ENCODE data around the gene SIMC1. TPM values are rescaled to one million over a fixed set of nuclear protein-coding genes. Genes with fewer than 3 reads are reported as not detected.

SIMC1 gene
- total and polyA plus RNA-seq, 2 donors (not counting 1 experiment from before 2014, with no cell fraction given), result 20.6 to 63.8 TPM

DNA sequence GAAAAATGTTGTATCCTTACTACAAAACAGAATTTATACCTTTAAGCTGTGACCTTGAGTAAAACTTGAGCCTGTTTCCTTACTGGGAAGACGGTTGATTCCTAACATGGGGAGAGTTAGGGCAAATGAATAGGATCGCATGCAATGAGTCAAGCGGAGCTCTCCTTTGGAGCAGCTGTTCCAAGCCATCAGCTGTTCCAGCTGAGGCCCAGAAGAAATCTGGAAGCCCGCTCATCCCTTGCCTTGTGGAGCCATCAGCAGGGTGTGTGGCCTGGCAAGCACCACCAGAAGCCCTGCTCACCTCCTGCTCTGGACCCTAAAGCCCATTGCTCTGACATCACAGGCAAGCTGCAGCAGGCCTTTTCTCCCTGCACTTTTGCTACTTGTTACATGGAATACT lies 115.3 kb downstream of the SIMC1 start:
- Histone ChIP-seq H3K4me2 (replicated peaks; ENCODE audit: low read depth, low read length, poor library complexity, severe bottlenecking) (no peak overlapping the region), H3K36me3 (replicated peaks in 1 of 2; ENCODE audit: control extremely low read depth in 1 of 2, control insufficient read depth in 1 of 2, extremely low read depth in 1 of 2, insufficient read depth in 2 of 2, low read length in 1 of 2) (peaks cover 0 to 76% of the 10 kb centered on the region in 2 experiments), H3K27ac (ENCODE audit: low read length in 2 of 2) (no peak overlapping the region), H3K27me3 (replicated peaks in 1 of 4; ENCODE audit: control extremely low read depth in 1 of 4, control insufficient read depth in 3 of 4, insufficient read depth in 4 of 4, low read length in 3 of 4) (no peaks in the 10 kb centered on the region), H3K79me2 (ENCODE audit: control insufficient read depth, insufficient read depth, low read length) (peaks cover 65% of the 10 kb centered on the region), H4K20me1 (ENCODE audit: control insufficient read depth, insufficient read depth, low read length, poor library complexity, severe bottlenecking) (peaks cover 72% of the 10 kb centered on the region), H3K4me1 (ENCODE audit: control insufficient read depth in 2 of 2, insufficient read depth in 2 of 2, low read length in 2 of 2) (no peaks in the 10 kb centered on the region), H3K4me3 (ENCODE audit: control extremely low read depth in 1 of 5, extremely low read depth in 1 of 5, insufficient read depth in 1 of 5, low read depth in 2 of 5, low read length in 4 of 5) (no peak overlapping the region), H3K9ac (ENCODE audit: low read length) (no peak overlapping the region), H3K9me3 (ENCODE audit: control extremely low read depth in 1 of 3, control insufficient read depth in 2 of 3, insufficient read depth in 1 of 3, low read length in 2 of 3) (no peaks in the 10 kb centered on the region), H2AFZ (ENCODE audit: insufficient read depth, low read depth, low read length, poor library complexity, severe bottlenecking) (no peak overlapping the region)
- Mint-ChIP-seq H3K4me1 (peaks cover 10% of the 10 kb centered on the region), H3K27me3 (no peaks in the 10 kb centered on the region), H3K9me3 (ENCODE audit: insufficient read depth) (no peaks in the 10 kb centered on the region), H3K27ac (no peak overlapping the region), H3K4me3 (no peak overlapping the region)
- TF ChIP-seq, protein P1, sequence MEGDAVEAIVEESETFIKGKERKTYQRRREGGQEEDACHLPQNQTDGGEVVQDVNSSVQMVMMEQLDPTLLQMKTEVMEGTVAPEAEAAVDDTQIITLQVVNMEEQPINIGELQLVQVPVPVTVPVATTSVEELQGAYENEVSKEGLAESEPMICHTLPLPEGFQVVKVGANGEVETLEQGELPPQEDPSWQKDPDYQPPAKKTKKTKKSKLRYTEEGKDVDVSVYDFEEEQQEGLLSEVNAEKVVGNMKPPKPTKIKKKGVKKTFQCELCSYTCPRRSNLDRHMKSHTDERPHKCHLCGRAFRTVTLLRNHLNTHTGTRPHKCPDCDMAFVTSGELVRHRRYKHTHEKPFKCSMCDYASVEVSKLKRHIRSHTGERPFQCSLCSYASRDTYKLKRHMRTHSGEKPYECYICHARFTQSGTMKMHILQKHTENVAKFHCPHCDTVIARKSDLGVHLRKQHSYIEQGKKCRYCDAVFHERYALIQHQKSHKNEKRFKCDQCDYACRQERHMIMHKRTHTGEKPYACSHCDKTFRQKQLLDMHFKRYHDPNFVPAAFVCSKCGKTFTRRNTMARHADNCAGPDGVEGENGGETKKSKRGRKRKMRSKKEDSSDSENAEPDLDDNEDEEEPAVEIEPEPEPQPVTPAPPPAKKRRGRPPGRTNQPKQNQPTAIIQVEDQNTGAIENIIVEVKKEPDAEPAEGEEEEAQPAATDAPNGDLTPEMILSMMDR (IDR thresholded peaks at IDR 0.05), result no peak
- no peak for TF ChIP-seq EZH2 (IDR thresholded peaks at IDR 0.05; ENCODE audit: borderline replicate concordance, insufficient read depth, low read depth, low read length, poor library complexity, severe bottlenecking)
- DNase-seq, result no peak
- intact Hi-C loops (cut with micrococcal nuclease), result no loop called here
- 94% methylated on average over 4 of the region's 4 CpGs for WGBS (ENCODE audit: insufficient coverage)
- ChIA-PET POLR2A (no interaction called here), CTCF (no interaction called here)
- ATAC-seq (ENCODE audit: low read depth), result no peak

DNA sequence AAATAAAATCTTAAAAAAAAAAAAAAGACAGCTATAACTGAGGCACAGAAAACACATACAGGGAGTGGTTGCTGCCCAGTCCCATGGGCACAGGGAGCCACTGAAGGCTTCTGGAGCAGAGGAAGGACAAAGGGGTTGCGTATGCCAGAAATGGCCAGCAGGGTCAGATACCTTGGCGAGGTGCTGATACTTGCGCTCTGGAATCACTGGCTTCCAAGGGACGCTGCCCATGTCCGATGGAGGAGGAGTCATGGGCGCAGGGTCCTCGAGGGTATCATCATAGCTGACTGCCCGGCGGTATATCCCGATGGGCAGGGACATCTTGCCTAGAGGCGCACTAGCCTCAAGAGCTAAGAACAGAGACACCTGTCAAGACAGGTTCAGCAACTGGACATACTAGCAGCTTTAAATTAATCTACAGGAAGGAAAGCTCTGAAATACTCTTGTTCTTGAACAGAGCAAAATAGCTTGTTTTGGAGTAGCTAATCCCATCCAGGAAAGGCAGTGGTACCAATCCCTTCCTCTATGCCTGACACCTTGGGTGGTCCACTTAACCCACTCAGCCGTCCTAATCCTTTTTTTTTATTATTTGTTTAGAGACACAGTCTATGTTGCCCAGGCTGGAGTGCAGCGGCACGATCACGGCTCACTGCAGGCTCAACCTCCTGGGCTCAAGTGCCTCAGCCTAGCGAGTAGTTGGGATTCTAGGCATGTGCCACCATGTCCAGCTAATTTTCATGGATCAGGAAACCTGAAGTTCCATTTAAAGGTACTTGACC lies 117.4 kb downstream of the SIMC1 start:
- Histone ChIP-seq H3K4me1 (ENCODE audit: control insufficient read depth in 2 of 2, insufficient read depth in 2 of 2, low read length in 2 of 2) (peaks cover 5 to 8% of the 10 kb centered on the region in 2 donors), H3K4me2 (replicated peaks; ENCODE audit: low read depth, low read length, poor library complexity, severe bottlenecking) (no peak overlapping the region), H3K79me2 (ENCODE audit: control insufficient read depth, insufficient read depth, low read length) (peaks cover 83% of the 10 kb centered on the region), H3K9ac (ENCODE audit: low read length) (no peak overlapping the region), H3K27me3 (replicated peaks in 1 of 4; ENCODE audit: control extremely low read depth in 1 of 4, control insufficient read depth in 3 of 4, insufficient read depth in 4 of 4, low read length in 3 of 4) (no peaks in the 10 kb centered on the region), H4K20me1 (ENCODE audit: control insufficient read depth, insufficient read depth, low read length, poor library complexity, severe bottlenecking) (peaks cover 71% of the 10 kb centered on the region), H2AFZ (ENCODE audit: insufficient read depth, low read depth, low read length, poor library complexity, severe bottlenecking) (no peak overlapping the region), H3K4me3 (ENCODE audit: control extremely low read depth in 1 of 5, extremely low read depth in 1 of 5, insufficient read depth in 1 of 5, low read depth in 2 of 5, low read length in 4 of 5) (no peak overlapping the region), H3K27ac (ENCODE audit: low read length in 2 of 2) (no peak overlapping the region), H3K9me3 (ENCODE audit: control extremely low read depth in 1 of 3, control insufficient read depth in 2 of 3, insufficient read depth in 1 of 3, low read length in 2 of 3) (no peaks in the 10 kb centered on the region), H3K36me3 (replicated peaks in 1 of 2; ENCODE audit: control extremely low read depth in 1 of 2, control insufficient read depth in 1 of 2, extremely low read depth in 1 of 2, insufficient read depth in 2 of 2, low read length in 1 of 2) (peaks cover 0 to 64% of the 10 kb centered on the region in 2 experiments)
- Mint-ChIP-seq H3K9me3 (ENCODE audit: insufficient read depth) (no peaks in the 10 kb centered on the region), H3K4me1 (peaks cover 16% of the 10 kb centered on the region), H3K4me3 (no peak overlapping the region), H3K27ac (no peak overlapping the region), H3K27me3 (no peaks in the 10 kb centered on the region)
- ChIA-PET CTCF (no interaction called here), POLR2A (no interaction called here)
- ATAC-seq (ENCODE audit: low read depth) (no peak), DNase-seq (no peak)
- 99% methylated on average over 15 of the region's 16 CpGs for WGBS (ENCODE audit: insufficient coverage)
- intact Hi-C loops (cut with micrococcal nuclease), result no loop called here
- no peak for TF ChIP-seq EZH2 (IDR thresholded peaks at IDR 0.05; ENCODE audit: borderline replicate concordance, insufficient read depth, low read depth, low read length, poor library complexity, severe bottlenecking)
- TF ChIP-seq, protein P1 (IDR thresholded peaks at IDR 0.05), result no peak
